NCI-H2227 treated with DMSO at 0.1 percent for 48 hours (cell line): ENCODE measurements around the gene FRMD1.
"Not testable (repeated sequence)": the region's sequence is repeated elsewhere in the genome, so short reads cannot be mapped to it uniquely, and the experiment has no call there.

Source experiments
- DNase-seq: peaks from one replicate; lab custom pipeline; 2025; lab: John Stamatoyannopoulos, UW

Gene FRMD1

GRCh38 chr6:168078175-168078942 lies 653 bp downstream of the FRMD1 start:
- DNase-seq: no peak

GRCh38 chr6:168077401-168077800 lies 1.6 kb downstream of the FRMD1 start:
- DNase-seq: not testable (repeated sequence)

DNA sequence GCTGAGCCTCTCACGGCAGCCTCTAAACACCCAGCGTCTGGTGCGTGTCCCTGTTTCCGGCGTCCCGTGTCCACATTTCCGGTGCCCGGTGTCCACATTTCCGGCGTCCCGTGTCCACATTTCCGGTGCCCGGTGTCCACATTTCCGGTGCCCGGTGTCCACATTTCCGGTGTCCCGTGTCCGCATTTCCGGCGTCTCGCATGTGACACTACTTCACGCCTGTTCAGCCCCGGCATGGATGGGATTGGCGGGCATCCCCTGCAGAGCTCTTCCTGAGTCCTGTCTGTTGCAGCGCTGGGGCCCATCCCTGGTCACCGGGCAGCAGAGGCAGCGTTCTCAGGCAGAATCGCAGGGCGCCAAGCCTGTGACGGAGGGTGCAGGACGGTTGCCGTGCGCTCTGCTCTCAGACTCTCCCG lies 3.2 kb downstream of the FRMD1 start:
- no peak for DNase-seq

DNA sequence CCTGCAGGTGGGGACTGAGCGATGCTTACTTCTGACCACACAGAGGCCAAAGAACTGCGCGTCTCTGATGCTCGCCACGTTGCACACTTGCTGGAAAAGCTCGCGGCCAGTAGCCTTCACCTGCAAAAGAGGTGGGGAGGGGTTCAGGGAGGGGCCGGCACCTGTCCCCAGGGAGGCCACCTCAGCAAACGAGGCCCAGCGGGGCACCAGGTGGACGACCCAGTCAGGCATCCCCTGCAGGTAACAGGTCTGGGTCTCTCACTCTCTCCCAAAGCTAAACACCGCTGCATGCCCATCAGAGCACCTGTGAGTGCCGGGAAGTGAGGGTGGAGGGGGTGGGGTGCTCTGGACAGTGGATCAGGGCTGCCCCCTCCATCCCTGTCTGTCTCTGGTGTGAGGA lies 3.8 kb downstream of the FRMD1 start:
- DNase-seq: no peak

DNA sequence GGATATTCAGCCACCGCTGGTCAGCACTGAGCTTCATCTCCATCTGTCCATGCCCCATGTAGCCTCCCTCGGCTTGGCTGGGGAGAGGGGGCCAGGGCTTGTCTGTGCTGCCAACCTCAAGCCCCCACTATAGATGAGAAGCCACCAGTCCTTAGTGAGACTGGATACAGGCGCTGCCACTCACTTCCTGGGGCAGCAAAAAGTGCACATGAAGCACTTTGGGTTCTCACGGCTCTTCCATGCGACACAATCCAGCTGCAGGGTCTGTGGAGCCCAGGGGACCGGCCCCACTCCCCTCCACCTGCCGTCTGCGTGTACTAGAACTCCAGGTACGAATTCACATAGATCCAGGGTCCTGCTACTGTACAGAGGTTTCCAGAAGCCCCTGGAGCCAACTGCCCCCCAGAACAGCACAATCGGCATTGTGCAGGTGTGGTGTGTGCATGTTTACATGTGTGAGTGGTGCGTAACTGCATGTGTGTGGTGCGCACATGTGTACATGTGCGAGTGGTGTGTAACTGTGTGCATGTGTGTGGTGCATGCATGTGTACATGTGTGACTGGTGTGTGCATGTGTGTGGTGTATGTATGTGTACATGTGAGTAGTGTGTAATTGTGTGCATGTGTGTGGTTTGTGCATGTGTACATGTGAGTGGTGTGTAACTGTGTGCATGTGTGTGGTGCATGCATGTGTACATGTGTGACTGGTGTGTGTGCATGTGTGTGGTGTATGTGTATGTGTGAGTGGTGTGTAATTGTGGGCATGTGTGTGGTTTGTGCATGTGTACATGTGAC lies 4.9 kb downstream of the FRMD1 start:
- no peak for DNase-seq

- no peak for DNase-seq
These were observed 6.3 kb downstream of the FRMD1 start for GRCh38 chr6:168072730-168073129.

DNA sequence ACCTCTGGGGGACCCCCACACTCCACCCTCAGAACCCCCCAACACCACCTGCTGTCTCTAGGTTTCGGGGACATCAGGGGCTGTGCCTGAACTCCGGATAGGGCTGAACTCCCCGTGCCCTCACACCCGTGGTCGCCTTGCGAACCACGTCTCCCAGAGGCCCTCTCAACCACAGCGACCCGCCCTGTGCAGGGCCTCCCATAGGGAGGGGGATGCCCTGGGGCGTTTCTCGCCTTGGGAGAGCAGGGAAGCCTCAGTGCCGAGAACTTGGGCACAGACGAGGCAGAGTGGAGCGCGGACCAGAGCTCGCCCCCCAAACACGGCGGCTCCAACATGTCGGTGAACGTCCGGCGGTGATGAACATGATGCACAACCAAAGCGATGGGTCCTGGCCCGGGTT lies 6.8 kb downstream of the FRMD1 start:
- no peak for DNase-seq

DNA sequence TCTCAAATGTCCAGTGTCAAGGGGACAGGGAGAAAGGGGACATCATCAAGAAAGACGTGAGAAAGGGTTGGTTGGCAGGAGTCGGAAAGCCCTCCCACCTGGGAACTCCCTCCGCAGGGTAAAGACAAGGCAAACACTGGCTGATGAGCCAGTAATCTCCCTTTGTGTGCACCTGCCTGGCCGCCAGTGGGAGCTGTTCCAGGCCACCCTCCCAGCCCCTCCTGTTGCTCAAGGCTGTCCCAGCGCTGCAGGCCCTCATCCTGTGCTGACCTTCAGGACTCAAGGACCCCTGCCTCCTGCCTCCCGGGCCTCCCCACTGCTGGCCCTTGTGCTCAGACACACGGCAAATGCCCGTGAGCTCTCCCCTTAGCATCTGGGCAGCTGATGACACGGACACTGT lies 7.4 kb downstream of the FRMD1 start:
- no peak for DNase-seq

DNA sequence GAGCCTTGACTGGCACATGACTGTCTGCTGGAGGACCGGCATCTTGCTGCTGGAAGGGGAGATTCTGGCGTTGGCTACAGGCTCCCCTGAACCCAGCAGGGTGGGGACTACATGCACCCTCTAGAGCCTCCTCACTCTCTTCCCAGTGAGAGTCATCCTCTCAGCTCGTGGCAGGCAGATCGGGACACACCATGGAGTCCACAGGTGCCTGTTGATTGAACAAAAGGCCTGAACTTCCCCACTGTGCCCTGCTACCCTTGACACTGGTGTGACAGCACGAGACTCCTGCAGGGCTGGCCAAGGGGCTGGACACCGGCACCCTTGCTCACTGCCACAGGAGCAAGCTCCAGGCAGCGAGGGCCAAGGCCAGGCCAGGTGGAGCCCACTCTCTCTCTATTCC lies 8.2 kb downstream of the FRMD1 start:
- no peak for DNase-seq

GRCh38 chr6:168067081-168067759 lies 11.8 kb downstream of the FRMD1 start:
- no peak for DNase-seq

DNA sequence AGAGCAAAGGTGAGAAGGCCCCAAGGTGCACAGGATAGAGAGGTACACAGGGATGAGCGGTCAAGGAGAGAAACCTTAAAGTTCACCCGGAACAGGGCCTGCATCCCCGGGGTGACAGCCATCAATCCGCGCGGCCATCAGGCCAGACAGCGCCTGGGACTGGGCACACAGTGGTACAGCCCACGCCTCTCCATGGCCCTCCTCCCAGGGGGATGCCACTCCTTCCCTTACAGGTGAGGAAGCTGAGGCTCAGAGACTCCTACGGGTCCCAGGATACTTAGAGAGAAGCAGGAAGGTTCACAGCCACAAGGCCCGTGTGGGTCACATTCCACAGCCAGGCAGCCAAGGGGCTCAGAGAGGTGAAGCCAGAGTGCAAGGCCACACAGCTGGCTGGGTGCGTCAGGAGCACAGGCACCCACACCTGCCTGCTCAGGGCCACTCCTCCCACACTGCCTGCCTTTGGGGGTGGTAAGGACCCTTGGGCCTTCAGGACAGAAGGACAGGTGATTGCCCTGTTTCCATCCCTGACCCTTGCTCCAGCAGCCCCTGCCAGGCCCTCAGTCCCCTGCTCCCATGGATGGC lies 14.7 kb downstream of the FRMD1 start:
- DNase-seq: no peak

GRCh38 chr6:168063431-168063830 lies 15.6 kb downstream of the FRMD1 start:
- DNase-seq: no peak

- DNase-seq: no peak
These were observed 16.4 kb downstream of the FRMD1 start for GRCh38 chr6:168062346-168063289.

DNA sequence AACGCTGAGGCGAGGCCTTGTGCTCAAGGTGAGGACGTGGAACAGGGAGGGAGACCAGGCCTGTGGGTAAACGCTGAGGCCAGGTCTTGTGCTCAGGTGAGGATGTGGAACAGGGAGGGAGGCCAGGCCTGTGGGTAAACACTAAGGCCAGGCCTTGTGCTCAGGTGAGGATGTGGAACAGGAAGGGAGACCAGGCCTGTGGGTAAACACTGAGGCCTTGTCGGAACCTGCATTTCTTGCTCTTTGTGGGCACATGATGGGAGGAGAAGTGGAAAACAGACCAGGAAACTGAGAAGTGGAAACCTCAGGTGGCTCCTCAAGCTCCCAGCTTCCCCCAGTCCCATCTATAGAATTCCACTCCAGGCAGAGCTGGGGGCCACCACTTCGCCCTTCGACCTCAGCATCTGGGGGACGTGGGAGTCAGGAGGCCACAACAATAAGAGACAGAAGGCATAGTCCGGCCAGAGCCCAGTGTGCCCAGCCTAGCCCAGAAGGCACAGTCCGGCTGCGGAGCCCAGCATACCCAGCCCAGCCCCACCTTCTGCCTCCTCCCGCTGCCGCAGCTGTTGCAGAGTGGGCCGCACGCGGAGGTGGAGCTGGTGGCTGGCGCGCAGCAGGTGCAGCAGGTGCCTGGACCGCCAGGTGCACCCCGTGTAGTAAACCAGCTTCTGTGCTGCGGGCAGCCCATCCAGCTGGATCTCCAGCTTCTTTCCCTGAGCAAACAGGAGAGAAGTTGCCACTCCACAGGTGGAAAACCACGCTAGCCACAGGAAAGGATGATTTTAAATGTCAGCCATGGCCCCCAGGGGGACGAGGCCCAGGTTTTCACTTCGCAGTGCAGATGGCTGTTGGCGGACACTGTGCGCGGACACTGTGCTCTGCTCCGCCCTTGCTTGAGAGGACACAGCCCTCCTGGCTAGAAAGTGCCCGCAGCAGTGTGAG lies 17.5 kb downstream of the FRMD1 start:
- DNase-seq: no peak

DNA sequence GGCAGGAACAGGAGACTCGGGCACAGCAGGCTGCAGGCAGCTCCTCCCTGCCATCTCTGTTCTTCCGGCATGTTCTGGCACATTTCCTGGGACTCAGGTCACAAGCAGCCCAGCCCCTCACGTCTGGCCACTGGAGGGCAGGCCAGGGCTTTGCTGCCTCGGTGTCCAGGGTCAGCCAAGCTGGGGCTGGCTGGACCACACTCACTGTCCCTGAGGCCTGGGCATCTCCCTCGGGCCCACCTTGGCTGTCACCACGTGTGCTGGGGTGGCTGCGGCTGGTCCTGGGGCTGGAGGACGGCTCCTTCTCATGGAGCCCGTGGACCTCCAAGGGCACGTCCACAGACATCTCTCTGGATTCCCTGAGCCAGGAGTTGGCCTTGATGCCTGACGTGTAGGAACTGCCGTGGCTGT lies 18.5 kb downstream of the FRMD1 start:
- DNase-seq: no peak

DNA sequence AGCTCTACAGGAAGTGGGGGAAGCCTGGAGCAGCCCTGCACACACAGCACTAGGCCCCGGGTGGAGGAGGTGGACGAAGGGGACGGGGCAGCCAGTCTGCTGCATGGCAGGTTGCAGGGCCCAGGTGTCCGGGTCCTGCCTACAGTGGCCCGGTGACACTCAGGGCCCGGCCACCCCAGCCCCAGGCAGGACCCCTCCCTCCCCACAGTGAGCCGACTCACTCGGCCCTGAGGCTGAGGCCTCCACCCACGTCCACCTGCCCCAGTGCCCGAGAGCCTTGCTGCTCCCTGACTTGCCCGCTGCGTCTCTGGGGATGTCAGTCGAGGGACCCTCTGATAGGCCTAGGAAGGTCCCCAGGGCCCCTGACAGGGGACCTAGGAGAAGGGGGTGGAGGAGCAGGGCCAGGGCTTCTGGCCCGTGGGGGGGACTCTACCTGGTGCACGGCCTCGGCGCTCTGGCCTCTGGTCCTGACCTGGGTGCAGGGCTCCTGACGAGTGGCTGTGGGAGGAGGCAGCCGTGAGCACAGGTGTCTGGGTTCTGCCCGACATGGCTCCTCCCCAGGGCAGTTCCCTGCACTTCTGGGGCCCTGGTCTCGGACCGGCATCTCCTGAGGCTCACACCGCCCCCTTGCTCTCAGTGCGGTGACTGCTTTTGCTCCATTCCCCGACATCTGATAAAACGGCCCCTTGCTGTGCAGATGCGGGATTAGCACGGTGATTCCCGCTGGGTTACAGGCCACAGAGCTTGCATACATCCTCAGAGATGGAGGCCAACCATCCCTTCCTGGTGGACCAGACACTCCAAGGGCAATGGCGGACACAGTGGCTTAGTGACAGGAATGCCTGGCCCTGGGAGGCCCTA lies 20.1 kb downstream of the FRMD1 start:
- no peak for DNase-seq

DNA sequence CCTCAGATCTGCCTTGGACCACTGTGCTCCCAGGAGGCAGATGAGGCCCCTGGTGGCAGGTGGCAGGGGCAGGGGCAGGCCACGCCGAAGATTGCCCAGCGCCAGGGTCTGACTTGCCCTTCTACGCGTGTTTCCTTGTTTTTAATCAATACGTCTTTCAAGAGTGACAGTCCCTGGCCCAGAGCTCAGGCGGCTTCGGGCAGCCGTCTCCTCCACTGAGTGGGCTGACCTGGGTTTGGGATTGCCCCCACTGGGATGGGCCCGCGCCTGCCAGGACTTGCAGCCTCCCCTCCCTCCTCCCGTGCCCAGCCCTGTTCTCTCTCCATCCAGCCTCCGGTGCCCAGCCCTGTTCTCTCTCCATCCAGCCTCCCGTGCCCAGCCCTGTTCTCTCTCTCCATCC lies 21.2 kb downstream of the FRMD1 start:
- no peak for DNase-seq

GRCh38 chr6:168056892-168057527 lies 22.0 kb downstream of the FRMD1 start:
- DNase-seq: no peak
